GM12874 (cell line): ENCODE measurements around the gene MKNK1.

Experiments
- TF ChIP-seq, protein P1 (sequence below): IDR thresholded peaks from 2 replicates; pipeline ENCODE4 v1.5.1; 2011; ENCODE audit warnings: low read depth, mild to moderate bottlenecking, control low read depth, low read length, moderate library complexity; ENCODE audit not compliant: insufficient read depth

Gene MKNK1

GRCh38 chr1:46528297-46528955, 75.6 kb downstream of the MKNK1 start:
- TF ChIP-seq, protein P1, sequence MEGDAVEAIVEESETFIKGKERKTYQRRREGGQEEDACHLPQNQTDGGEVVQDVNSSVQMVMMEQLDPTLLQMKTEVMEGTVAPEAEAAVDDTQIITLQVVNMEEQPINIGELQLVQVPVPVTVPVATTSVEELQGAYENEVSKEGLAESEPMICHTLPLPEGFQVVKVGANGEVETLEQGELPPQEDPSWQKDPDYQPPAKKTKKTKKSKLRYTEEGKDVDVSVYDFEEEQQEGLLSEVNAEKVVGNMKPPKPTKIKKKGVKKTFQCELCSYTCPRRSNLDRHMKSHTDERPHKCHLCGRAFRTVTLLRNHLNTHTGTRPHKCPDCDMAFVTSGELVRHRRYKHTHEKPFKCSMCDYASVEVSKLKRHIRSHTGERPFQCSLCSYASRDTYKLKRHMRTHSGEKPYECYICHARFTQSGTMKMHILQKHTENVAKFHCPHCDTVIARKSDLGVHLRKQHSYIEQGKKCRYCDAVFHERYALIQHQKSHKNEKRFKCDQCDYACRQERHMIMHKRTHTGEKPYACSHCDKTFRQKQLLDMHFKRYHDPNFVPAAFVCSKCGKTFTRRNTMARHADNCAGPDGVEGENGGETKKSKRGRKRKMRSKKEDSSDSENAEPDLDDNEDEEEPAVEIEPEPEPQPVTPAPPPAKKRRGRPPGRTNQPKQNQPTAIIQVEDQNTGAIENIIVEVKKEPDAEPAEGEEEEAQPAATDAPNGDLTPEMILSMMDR = no peak

DNA sequence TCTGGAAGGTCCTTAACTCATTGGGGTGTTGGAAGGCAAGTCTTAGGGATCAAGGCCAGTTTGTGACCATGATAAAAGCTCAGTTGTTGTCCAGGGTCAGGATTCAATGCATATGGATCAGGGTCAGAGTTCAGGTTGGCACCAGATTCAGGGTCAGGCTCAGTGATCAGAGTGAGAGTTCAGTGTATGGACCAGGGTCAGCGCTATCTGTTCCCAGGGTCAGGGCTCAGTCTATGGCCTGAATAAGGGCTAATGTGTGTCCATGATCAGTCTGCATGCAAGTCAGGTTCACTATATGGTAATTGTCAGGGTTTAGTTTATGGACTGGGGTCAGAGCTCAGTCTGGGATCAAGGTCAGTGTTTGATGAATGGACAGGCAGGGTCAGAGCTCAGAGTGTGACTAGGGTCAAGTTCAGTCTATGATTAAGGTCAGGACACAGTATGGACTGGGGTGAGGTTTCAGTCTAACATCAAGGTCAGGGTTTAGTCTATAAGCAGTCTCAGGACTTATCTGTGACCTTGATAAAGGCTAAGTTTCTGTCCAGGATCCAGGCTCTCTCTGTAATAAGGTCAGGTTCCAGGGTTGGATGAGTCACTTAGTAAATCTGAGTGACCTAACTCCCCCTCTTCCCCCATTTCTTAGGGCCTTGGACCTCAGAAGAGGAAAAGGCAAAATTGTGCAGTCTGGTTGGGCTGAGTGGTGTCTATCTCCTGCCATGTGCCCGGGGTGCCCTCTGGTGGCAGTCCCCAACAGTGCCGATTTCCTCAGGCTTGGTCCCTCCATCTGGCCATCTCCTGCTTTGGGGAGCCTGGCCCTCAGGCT, 76.4 kb downstream of the MKNK1 start:
- TF ChIP-seq, protein P1 = peak; percentile 92

- TF ChIP-seq, protein P1 = no peak
Observed at GRCh38 chr1:46526691-46527291, 77.3 kb downstream of the MKNK1 start.

- TF ChIP-seq, protein P1 = no peak
Observed at GRCh38 chr1:46526013-46526690, 77.9 kb downstream of the MKNK1 start.

DNA sequence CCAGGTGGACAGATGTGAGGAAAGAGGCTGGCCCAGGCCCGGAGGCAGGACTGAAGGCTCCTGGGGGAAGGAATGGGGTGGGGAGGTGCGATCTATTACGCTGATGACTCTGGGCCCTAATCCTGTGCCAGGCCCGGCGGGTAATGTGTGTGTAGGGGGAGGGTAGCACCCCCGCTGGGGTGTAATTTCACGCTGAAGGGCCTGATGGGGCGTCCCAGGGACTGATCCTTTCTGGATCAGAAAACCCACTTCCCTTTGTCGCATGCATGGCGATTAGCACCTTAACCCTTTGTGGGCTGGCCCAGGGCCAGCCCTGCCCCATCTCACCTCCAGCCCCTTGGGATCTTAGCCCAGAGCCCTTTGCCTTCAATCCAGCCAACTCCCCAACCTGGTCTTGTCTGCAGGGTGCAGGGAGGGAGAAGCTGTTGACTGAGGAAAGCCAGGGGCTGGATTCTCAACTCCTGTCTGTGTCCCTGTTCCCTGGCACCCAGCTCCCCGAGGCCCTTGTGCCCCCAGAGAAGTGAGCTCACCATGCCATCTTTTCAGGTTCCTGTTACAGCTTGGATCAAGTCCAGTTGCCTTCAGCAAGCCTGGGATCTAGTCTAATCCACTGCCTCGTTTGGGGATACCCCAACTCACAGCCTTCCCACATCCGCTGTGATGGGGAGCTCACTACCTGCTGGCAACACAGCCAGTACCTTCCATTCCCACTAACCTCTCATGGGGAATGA, 78.7 kb downstream of the MKNK1 start:
- TF ChIP-seq, protein P1 = no peak

DNA sequence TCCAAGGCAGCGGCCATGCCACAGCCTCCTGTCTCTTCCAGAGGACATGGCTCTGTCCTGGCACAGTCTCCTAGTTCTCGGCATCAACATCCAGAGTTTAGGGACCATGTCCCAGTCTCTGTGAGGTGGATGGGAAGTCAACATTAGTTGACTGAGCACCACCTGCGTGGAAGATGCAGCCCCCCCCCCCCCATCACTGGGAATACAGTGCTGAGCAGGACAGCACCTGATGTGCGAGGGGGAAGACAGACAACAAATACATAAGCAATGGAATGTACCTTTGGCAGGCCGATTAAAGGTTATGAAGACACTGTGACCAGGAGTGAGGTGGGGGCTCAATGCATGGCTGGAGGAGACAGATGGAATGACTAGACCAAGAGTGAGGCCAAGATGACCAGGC, 79.2 kb downstream of the MKNK1 start:
- TF ChIP-seq, protein P1 = no peak
